HUES64 (cell line): ENCODE data around the gene CHST4.
"Not testable (repeated sequence)": the region's sequence is repeated elsewhere in the genome, so short reads cannot be mapped to it uniquely, and the experiment has no call there.

Experiments used
- H3K27ac ChIP-seq: 2 replicates; pipeline ENCODE4 v1.7.0; 2013; ENCODE audit warnings: low read depth, low read length, inconsistent platforms
- H3K27me3 ChIP-seq: 2 replicates; pipeline ENCODE4 v1.6.1; 2013; ENCODE audit warnings: mild to moderate bottlenecking, low read length; ENCODE audit not compliant: insufficient read depth
- H3K36me3 ChIP-seq: 2 replicates; pipeline ENCODE4 v1.6.1; 2013; ENCODE audit warnings: mild to moderate bottlenecking, low read length; ENCODE audit not compliant: insufficient read depth
- H3K4me1 ChIP-seq: 2 replicates; pipeline ENCODE4 v1.6.1; 2013; ENCODE audit warnings: mild to moderate bottlenecking, low read length, moderate library complexity; ENCODE audit not compliant: insufficient read depth
- H3K4me3 ChIP-seq: 2 replicates; pipeline ENCODE4 v1.5.1; 2013; ENCODE audit warnings: mild to moderate bottlenecking, low read length, moderate library complexity
- H3K9ac ChIP-seq: 2 replicates; pipeline ENCODE4 v1.6.1; 2013; ENCODE audit warnings: mild to moderate bottlenecking, low read depth, low read length
- H3K9me3 ChIP-seq: 2 replicates; pipeline ENCODE4 v1.6.1; 2013; ENCODE audit warnings: low read depth, low read length; ENCODE audit not compliant: insufficient read depth
- WGBS: fragments of 150-250, 120-280 bp; methylation state at CpG from one replicate; pipeline ENCODE4 v1.1.7; 2013; ENCODE audit warnings: missing lambda C conversion rate; 5-methylcytosine and 5-hydroxymethylcytosine counted together

The CHST4 gene

DNA sequence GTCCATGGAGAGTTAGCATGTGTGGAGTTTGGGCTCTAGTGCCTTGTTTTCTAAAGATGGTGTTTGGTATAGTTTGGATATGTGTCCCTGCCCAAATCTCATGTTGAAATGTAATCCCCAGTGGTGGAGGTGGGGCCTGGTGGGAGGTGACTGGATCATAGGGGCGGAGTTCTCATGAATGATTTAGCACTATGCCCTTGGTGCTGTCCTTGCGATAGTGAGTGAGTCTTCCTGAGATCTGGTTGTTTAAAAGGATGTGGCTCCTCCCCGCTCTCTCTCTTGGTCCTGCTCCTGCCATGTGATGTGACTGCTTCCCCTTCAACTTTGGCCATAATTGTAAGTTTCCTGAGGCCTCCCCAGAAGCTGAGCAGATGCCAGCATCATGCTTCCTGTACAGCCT is 28.2 kb upstream of the CHST4 start:
- no peaks in the 10 kb centered on the region for H3K4me1 ChIP-seq
- no peaks in the 10 kb centered on the region for H3K36me3 ChIP-seq
- no peak overlapping the region for H3K9ac ChIP-seq
- H3K4me3 ChIP-seq: no peak overlapping the region
- no peaks in the 10 kb centered on the region for H3K9me3 ChIP-seq
- no peaks in the 10 kb centered on the region for H3K27me3 ChIP-seq
- no peak overlapping the region for H3K27ac ChIP-seq
- 90% methylated on average over 3 of the region's 3 CpGs for WGBS

DNA sequence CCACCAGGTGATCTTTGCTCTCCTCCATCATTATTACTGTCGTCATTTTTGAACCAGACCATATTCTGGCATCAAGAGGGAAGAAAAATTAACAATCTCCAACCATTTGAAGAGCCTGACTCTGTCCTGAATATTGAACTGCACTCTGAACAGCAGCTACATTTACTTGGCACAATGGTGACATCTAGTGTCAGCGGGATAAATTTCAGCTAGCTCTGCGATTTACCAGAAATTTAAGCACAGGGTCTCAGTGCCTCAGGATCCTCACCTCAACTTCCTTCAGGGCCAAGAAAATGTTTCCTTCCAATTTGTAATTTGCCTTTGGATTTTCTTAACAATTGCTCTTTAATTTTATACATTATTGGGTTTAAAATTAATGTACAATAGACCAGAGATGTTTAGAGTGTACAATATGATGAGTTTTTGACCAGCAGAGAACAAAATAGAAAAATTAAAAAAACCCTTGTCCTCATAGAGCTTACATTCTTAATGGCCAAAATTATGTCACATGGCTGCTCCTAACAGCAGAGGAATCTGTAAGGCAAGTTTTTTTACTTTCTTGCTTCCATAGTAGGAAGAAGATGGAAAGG is 26.4 kb upstream of the CHST4 start:
- H3K4me1 ChIP-seq: no peaks in the 10 kb centered on the region
- no peak overlapping the region for H3K4me3 ChIP-seq
- H3K27ac ChIP-seq: no peak overlapping the region
- 4% methylated on average over 3 of the region's 3 CpGs for WGBS
- no peaks in the 10 kb centered on the region for H3K27me3 ChIP-seq
- H3K9me3 ChIP-seq: no peaks in the 10 kb centered on the region
- H3K36me3 ChIP-seq: no peaks in the 10 kb centered on the region
- no peak overlapping the region for H3K9ac ChIP-seq

DNA sequence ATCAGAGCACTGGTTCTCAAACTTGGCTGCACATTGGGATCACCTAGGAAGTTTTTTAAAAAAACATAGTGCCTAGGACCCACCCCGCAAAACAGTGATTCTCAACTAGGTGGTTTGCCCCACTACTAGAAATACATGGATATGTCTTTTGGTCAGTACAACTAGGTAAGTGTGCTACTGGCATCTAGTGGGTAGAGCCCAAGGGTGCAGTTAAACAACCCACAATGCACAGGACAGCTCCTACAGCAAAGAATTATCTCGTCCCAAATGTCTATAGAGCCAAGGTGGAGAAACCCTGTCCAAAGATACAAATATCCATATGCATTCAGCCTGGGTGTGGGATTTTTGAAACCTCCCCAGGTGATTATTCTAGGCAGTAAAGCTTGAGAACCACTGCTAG is 25.3 kb upstream of the CHST4 start:
- Histone ChIP-seq H3K36me3 (no peaks in the 10 kb centered on the region), H3K27me3 (no peaks in the 10 kb centered on the region), H3K9me3 (no peaks in the 10 kb centered on the region), H3K4me1 (no peaks in the 10 kb centered on the region), H3K27ac (no peak overlapping the region), H3K4me3 (no peak overlapping the region), H3K9ac (no peak overlapping the region)
- 88% methylated on average over 2 of the region's 2 CpGs for WGBS

DNA sequence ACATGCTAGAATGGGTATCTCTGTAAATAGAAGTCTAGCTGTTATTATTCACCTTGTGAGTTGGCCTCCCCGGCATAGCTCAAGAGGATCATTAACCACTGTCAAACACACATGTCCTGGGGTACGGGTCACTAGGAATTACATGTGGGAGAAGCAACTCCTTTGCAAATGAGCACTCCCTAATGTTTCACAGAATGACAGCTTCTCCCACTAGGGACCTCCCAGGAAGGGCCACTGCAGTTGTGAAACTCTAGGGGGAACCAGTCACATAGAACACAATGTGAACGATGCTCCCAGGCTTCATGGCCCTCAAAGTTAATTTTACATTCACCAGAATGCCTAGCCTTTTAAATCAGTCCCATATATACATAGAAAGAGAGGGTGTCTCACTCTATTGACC is 24.7 kb upstream of the CHST4 start:
- no peaks in the 10 kb centered on the region for H3K27me3 ChIP-seq
- WGBS: 86% methylated on average over 3 of the region's 3 CpGs
- no peak overlapping the region for H3K4me3 ChIP-seq
- no peak overlapping the region for H3K9ac ChIP-seq
- no peaks in the 10 kb centered on the region for H3K9me3 ChIP-seq
- H3K36me3 ChIP-seq: no peaks in the 10 kb centered on the region
- no peak overlapping the region for H3K27ac ChIP-seq
- no peaks in the 10 kb centered on the region for H3K4me1 ChIP-seq

- 87% methylated on average over 6 of the region's 7 CpGs for WGBS
- H3K27me3 ChIP-seq, H3K4me1 ChIP-seq, H3K36me3 ChIP-seq, H3K4me3 ChIP-seq, H3K27ac ChIP-seq, H3K9me3 ChIP-seq, H3K9ac ChIP-seq: not testable (repeated sequence)
Measured at GRCh38 chr16:71504051-71504450, 22.2 kb upstream of the CHST4 start.

GRCh38 chr16:71504901-71505300 is 21.3 kb upstream of the CHST4 start:
- Histone ChIP-seq H3K4me1 (no peaks in the 10 kb centered on the region), H3K9me3 (no peaks in the 10 kb centered on the region), H3K36me3 (no peaks in the 10 kb centered on the region), H3K27me3 (no peaks in the 10 kb centered on the region), H3K4me3 (no peak overlapping the region), H3K9ac (no peak overlapping the region), H3K27ac (no peak overlapping the region)
- 91% methylated on average over 5 of the region's 5 CpGs for WGBS

DNA sequence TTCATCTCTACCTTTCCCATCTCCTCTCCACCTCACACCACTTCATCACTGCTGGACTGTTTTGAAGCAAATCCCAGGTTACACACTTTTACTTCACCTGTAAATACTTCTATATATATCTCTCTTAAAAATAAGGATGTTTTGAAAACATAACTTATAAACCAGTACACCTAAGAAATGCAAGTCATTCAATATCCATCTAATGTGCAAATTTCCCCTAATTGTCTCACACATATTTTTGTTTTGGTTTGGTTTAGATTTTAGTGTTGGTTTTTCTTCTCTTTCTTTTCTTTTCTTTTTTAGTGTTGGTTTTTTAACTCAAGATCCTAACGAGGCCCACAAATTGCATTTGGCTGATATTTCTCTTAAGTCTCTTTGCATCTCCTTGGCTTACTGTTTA is 19.2 kb upstream of the CHST4 start:
- no peak overlapping the region for H3K4me3 ChIP-seq
- WGBS: 78% methylated on average over 1 of the region's 1 CpG
- no peaks in the 10 kb centered on the region for H3K36me3 ChIP-seq
- no peaks in the 10 kb centered on the region for H3K4me1 ChIP-seq
- no peaks in the 10 kb centered on the region for H3K27me3 ChIP-seq
- H3K9me3 ChIP-seq: 0 out of 2 replicates have a peak, but pooled peaks cover 3% of the 10 kb centered on the region
- H3K27ac ChIP-seq: no peak overlapping the region
- no peak overlapping the region for H3K9ac ChIP-seq

- no peak overlapping the region for H3K9ac ChIP-seq
- no peaks in the 10 kb centered on the region for H3K36me3 ChIP-seq
- 78% methylated on average over 1 of the region's 1 CpG for WGBS
- no peak overlapping the region for H3K4me3 ChIP-seq
- H3K9me3 ChIP-seq: 0 out of 2 replicates have a peak, but pooled peaks cover 3% of the 10 kb centered on the region
- no peak overlapping the region for H3K27ac ChIP-seq
- peaks cover 6% of the 10 kb centered on the region for H3K4me1 ChIP-seq
- no peaks in the 10 kb centered on the region for H3K27me3 ChIP-seq
Measured at GRCh38 chr16:71513302-71513701, 12.9 kb upstream of the CHST4 start.

DNA sequence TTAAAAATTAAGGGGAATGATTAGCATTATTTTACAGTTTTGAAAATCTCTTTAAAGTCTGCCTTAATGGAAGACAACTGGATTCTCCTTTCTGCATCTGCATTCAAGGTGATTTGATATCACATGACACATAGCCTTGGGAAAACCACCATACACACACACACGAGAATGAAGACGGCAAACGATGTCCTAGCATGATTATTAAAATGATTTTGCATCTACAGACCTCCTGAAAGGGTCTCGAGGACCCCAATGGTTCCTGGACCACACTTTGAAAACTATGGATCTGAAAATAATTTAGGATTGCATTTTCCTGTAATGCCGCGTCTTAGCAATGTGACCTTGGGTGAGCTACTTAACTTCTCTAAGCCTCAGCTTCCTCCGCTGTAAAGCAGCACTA is 11.8 kb upstream of the CHST4 start:
- Histone ChIP-seq H3K9ac (no peak overlapping the region), H3K9me3 (0 out of 2 replicates have a peak, but pooled peaks cover 3% of the 10 kb centered on the region), H3K4me3 (no peak overlapping the region), H3K4me1 (peaks cover 6% of the 10 kb centered on the region), H3K36me3 (no peaks in the 10 kb centered on the region), H3K27ac (no peak overlapping the region), H3K27me3 (no peaks in the 10 kb centered on the region)
- WGBS: 92% methylated on average over 7 of the region's 7 CpGs

- WGBS: 78% methylated on average over 3 of the region's 3 CpGs
- Histone ChIP-seq H3K27me3 (no peaks in the 10 kb centered on the region), H3K4me1 (peaks cover 6% of the 10 kb centered on the region), H3K9ac (no peak overlapping the region), H3K27ac (no peak overlapping the region), H3K4me3 (no peak overlapping the region), H3K9me3 (0 out of 2 replicates have a peak, but pooled peaks cover 3% of the 10 kb centered on the region), H3K36me3 (no peaks in the 10 kb centered on the region)
Measured at GRCh38 chr16:71515026-71515425, 11.2 kb upstream of the CHST4 start.

DNA sequence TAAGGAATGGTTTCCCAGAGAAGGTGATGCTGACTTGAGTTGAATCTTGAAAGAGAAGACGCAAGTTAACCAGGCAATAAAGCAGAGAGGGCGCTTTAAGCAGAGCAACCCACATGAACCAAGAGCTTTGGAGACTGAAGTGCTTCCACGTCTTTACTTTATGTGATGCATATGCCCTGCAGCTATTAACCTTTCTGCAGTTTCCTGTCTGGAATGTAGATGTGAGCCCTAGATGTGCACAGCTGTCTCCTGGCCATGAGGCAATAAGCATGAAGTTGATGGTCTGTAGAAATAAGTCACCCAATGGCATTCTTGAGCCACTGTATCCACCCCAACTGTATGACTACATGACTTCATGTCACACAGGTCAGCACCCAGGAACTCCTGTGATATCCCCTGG is 5.7 kb upstream of the CHST4 start:
- no peak overlapping the region for H3K9ac ChIP-seq
- H3K4me3 ChIP-seq: no peak overlapping the region
- no peaks in the 10 kb centered on the region for H3K36me3 ChIP-seq
- H3K27ac ChIP-seq: no peak overlapping the region
- H3K9me3 ChIP-seq: no peaks in the 10 kb centered on the region
- H3K27me3 ChIP-seq: no peaks in the 10 kb centered on the region
- H3K4me1 ChIP-seq: peaks cover 13% of the 10 kb centered on the region
- WGBS: 89% methylated on average over 3 of the region's 3 CpGs
